Liver (tissue), 9 donors: ENCODE data around the gene SUGP2. TPM values are rescaled to one million over a fixed set of nuclear protein-coding genes. Genes with fewer than 3 reads are reported as not detected.

Experiments used
- DNase-seq: peaks from one replicate; pipeline ENCODE4 v3.0.0-alpha.2; 2017; ENCODE audit warnings: low spot score
- H3K27ac ChIP-seq, 2 donors: one replicate each; pipeline ENCODE4 v1.7.0; 2013; ENCODE audit warnings: inconsistent platforms in 2 of 2, low read length in 2 of 2, control low read depth in 1 of 2, low read depth in 1 of 2, mild to moderate bottlenecking in 1 of 2
- H3K27me3 ChIP-seq, 4 donors: one replicate each; pipeline versions ENCODE4 v1.6.1 to v1.7.0; 2013; ENCODE audit warnings: low read length in 3 of 4, inconsistent platforms in 1 of 4, mild to moderate bottlenecking in 1 of 4, moderate library complexity in 1 of 4; ENCODE audit not compliant: control insufficient read depth in 4 of 4, insufficient read depth in 4 of 4
- H3K36me3 ChIP-seq, 4 donors: one replicate each; pipeline versions ENCODE4 v1.6.1 to v1.7.0; 2013; ENCODE audit warnings: low read length in 3 of 4, mild to moderate bottlenecking in 3 of 4, low read depth in 1 of 4, moderate library complexity in 1 of 4; ENCODE audit not compliant: control insufficient read depth in 4 of 4, insufficient read depth in 3 of 4
- H3K4me1 ChIP-seq, 4 donors: one replicate each; pipeline versions ENCODE4 v1.6.1 to v1.7.0; 2013; ENCODE audit warnings: low read length in 3 of 4, mild to moderate bottlenecking in 3 of 4, moderate library complexity in 1 of 4; ENCODE audit not compliant: control insufficient read depth in 4 of 4, insufficient read depth in 4 of 4
- H3K4me3 ChIP-seq, 3 donors: one replicate each; pipeline versions ENCODE4 v1.6.1 to v1.7.0; 2013; ENCODE audit warnings: low read length in 3 of 3, control low read depth in 1 of 3, low read depth in 1 of 3, mild to moderate bottlenecking in 1 of 3
- H3K9ac ChIP-seq, 2 donors: one replicate each; pipeline ENCODE4 v1.7.0; 2013; ENCODE audit warnings: low read length in 2 of 2, mild to moderate bottlenecking in 2 of 2, moderate library complexity in 2 of 2, control low read depth in 1 of 2, low read depth in 1 of 2
- H3K9me3 ChIP-seq, 4 donors: one replicate each; pipeline versions ENCODE4 v1.6.1 to v1.7.0; 2013; ENCODE audit warnings: low read length in 3 of 4; ENCODE audit not compliant: control insufficient read depth in 4 of 4
- ATF3 ChIP-seq: IDR thresholded peaks from 2 replicates; pipeline ENCODE4 v1.6.1; 2016; ENCODE audit warnings: antibody characterized with exemption
- CTCF ChIP-seq: fragments of 150-350 bp; IDR thresholded peaks from 2 replicates; pipeline ENCODE4 v1.5.1; 2017; ENCODE audit warnings: improper control_type of control experiment, low read depth, low read length; ENCODE audit not compliant: missing input control
- EGR1 ChIP-seq, 2 donors: IDR thresholded peaks; 2 replicates each; pipeline ENCODE4 v1.6.1; 2016 to 2018; ENCODE audit warnings: antibody characterized with exemption in 2 of 2, low read depth in 2 of 2
- FOXA1 ChIP-seq: IDR thresholded peaks from 2 replicates; pipeline ENCODE4 v1.6.1; 2016; ENCODE audit warnings: antibody characterized with exemption
- FOXA2 ChIP-seq: IDR thresholded peaks from 2 replicates; pipeline ENCODE4 v1.6.1; 2016; ENCODE audit warnings: antibody characterized with exemption
- GABPA ChIP-seq, 2 donors: IDR thresholded peaks in 1 of 2; conservative IDR thresholded peaks in 1 of 2; 2 replicates each; pipeline ENCODE4 v1.6.1; 2016; ENCODE audit warnings: antibody characterized with exemption in 2 of 2, mild to moderate bottlenecking in 1 of 2, moderate library complexity in 1 of 2
- HNF4A ChIP-seq, 2 donors: conservative IDR thresholded peaks; 2 replicates each; pipeline ENCODE4 v1.6.1; 2016; ENCODE audit warnings: antibody characterized with exemption in 2 of 2, mild to moderate bottlenecking in 2 of 2
- HNF4G ChIP-seq: IDR thresholded peaks from 2 replicates; pipeline ENCODE4 v1.6.1; 2016; ENCODE audit warnings: antibody characterized with exemption
- JUND ChIP-seq, 2 donors: IDR thresholded peaks; 2 replicates each; pipeline ENCODE4 v1.6.1; 2016; ENCODE audit warnings: antibody characterized with exemption in 2 of 2
- MAX ChIP-seq: IDR thresholded peaks from 2 replicates; pipeline ENCODE4 v1.6.1; 2016; ENCODE audit warnings: antibody characterized with exemption
- NR2F2 ChIP-seq: IDR thresholded peaks from 2 replicates; pipeline ENCODE4 v1.6.1; 2016; ENCODE audit warnings: antibody characterized with exemption
- RAD21 ChIP-seq, 2 donors: IDR thresholded peaks; 2 replicates each; pipeline ENCODE4 v1.6.1; 2016; ENCODE audit warnings: antibody characterized with exemption in 2 of 2, mild to moderate bottlenecking in 2 of 2
- REST ChIP-seq: IDR thresholded peaks from 2 replicates; pipeline ENCODE4 v1.6.1; 2016; ENCODE audit warnings: antibody characterized with exemption, mild to moderate bottlenecking
- RXRA ChIP-seq, 2 donors: IDR thresholded peaks; 2 replicates each; pipeline ENCODE4 v1.6.1; 2017 to 2018; ENCODE audit warnings: antibody characterized with exemption in 2 of 2, mild to moderate bottlenecking in 1 of 2
- SP1 ChIP-seq: IDR thresholded peaks from 2 replicates; pipeline ENCODE4 v1.6.1; 2018; ENCODE audit warnings: antibody characterized with exemption, mild to moderate bottlenecking
- TAF1 ChIP-seq: conservative IDR thresholded peaks from 2 replicates; pipeline ENCODE4 v1.6.1; 2016; ENCODE audit warnings: antibody characterized with exemption, mild to moderate bottlenecking
- YY1 ChIP-seq: IDR thresholded peaks from 2 replicates; pipeline ENCODE4 v1.6.1; 2016; ENCODE audit warnings: antibody characterized with exemption, mild to moderate bottlenecking
- ZBTB33 ChIP-seq: IDR thresholded peaks from 2 replicates; pipeline ENCODE4 v1.6.1; 2016; ENCODE audit warnings: antibody characterized with exemption
- WGBS: extraction: QIAGEN DNeasy Blood & Tissue Kit; methylation state at CpG from one replicate; pipeline ENCODE4 v1.1.7; 2013; 5-methylcytosine and 5-hydroxymethylcytosine counted together
- polyA plus RNA-seq, 2 donors: library from polyadenylated mRNA; stranded (reverse) in 1 of 2; unstranded in 1 of 2; fragments of 200-250 nt in 1 of 2; fragments of >200 nt in 1 of 2; fragmentation: Nextera tagmentation in 1 of 2; extraction: Ambion mirVana in 1 of 2; gene quantifications; one replicate each; pipeline versions ENCODE4 v1.2.1 to v1.2.3, GENCODE V29; 2013 to 2015
- total RNA-seq, 2 donors: library from RNA; depleted of rRNA; stranded (reverse); fragments of >200 nt; gene quantifications; one replicate each; pipeline ENCODE4 v1.2.3, GENCODE V29; 2014
- donor health status: healthy.
- donor health status: healthy.
- donor health status: healthy.
- donor health status: healthy.
- donor health status: healthy.

The SUGP2 gene
- total and polyA plus RNA-seq, 4 donors = 9.6 to 29.0 (median 19.2) TPM

GRCh38 chr19:18991468-18991867, 41.8 kb downstream of the SUGP2 start:
- peaks cover 0 to 3% (median 0%) of the 10 kb centered on the region in 4 donors for H3K4me1 ChIP-seq
- H3K36me3 ChIP-seq = peaks cover 12 to 34% (median 18%) of the 10 kb centered on the region in 4 donors
- H3K4me3 ChIP-seq = no peak overlapping the region
- TF ChIP-seq EGR1 (IDR thresholded peaks at IDR 0.05; ENCODE audit: low read depth in 2 of 2) (no peak), ZBTB33 (no peak), RAD21 (IDR thresholded peaks at IDR 0.05) (no peak), GABPA (IDR thresholded peaks at IDR 0.05 in 1 of 2, conservative IDR thresholded peaks at IDR 0.05 in 1 of 2) (no peak), FOXA1 (no peak), CTCF (no peak), REST (no peak), FOXA2 (no peak), TAF1 (no peak), ATF3 (no peak), HNF4A (conservative IDR thresholded peaks at IDR 0.05) (no peak), HNF4G (no peak), MAX (no peak), RXRA (IDR thresholded peaks at IDR 0.05) (no peak), NR2F2 (no peak), SP1 (no peak), YY1 (no peak), JUND (IDR thresholded peaks at IDR 0.05) (no peak)
- DNase-seq = no peak
- no peaks in the 10 kb centered on the region for H3K9me3 ChIP-seq
- no peak overlapping the region for H3K9ac ChIP-seq
- H3K27me3 ChIP-seq = no peaks in the 10 kb centered on the region
- 97% methylated on average over 14 of the region's 14 CpGs for WGBS
- no peak overlapping the region for H3K27ac ChIP-seq
